Posterior cingulate gyrus (tissue), 11 donors: ENCODE measurements around the gene PRKCB.

Source experiments
- DNase-seq, 10 donors: peaks; one replicate each; pipeline versions ENCODE4 v3.0.0 to v3.0.0-alpha.2; 2020 to 2021; ENCODE audit warnings: mixed read lengths in 3 of 10
- intact Hi-C: fragments of 100-400 bp; cut with DNase I; formaldehyde crosslinking; loops from one replicate; pipeline ENCODE4 v1.15.1; 2023

Gene PRKCB

DNA sequence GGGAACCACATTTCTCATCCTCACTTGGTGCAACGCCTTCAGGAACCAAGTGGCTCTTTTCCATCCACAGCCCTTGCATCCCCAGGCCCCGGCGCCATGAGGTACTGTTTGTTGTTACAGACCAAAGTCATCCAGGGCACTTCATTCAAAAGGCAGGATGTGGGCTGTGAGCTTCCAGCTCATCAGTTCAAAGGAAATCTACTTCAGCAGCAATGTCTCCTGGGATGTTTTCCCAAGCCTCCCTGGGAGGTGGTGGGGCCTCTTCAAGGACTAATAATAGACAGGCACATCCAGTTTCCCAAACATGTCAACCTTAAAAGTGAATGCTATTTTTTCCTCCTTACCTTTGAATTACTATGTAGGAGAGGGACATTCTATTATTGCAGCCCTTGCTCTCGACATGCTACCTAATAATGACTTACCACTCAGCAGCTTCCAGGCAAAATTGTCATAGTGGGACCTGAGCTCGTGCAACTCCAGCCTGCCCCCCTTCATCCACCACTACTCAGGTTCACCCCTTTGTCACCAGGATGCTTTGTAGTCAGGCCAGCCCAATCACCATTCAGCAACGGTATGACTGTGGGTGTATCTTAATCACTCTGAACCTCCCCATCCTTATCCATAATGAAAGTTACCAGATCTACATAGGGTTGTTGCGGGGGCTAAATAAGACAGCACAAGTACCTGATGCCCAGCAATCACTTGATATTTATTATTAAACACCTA lies 1.7 kb upstream of the PRKCB start:
- intact Hi-C loops = no loop called here
- peak in 1 of 10 donors; percentile 71 for DNase-seq

- intact Hi-C loops = no loop called here
These were observed 258 bp downstream of the PRKCB start for GRCh38 chr16:23836078-23836403.

GRCh38 chr16:23836404-23837311 lies 875 bp downstream of the PRKCB start:
- peak; percentile 25 to 90 (median 44) for DNase-seq
- intact Hi-C loops = no loop called here

More at GRCh38 chr16:23836078-23836403, 258 bp downstream of the PRKCB start:
- DNase-seq = peak in 1 of 10 donors; percentile 69

DNA sequence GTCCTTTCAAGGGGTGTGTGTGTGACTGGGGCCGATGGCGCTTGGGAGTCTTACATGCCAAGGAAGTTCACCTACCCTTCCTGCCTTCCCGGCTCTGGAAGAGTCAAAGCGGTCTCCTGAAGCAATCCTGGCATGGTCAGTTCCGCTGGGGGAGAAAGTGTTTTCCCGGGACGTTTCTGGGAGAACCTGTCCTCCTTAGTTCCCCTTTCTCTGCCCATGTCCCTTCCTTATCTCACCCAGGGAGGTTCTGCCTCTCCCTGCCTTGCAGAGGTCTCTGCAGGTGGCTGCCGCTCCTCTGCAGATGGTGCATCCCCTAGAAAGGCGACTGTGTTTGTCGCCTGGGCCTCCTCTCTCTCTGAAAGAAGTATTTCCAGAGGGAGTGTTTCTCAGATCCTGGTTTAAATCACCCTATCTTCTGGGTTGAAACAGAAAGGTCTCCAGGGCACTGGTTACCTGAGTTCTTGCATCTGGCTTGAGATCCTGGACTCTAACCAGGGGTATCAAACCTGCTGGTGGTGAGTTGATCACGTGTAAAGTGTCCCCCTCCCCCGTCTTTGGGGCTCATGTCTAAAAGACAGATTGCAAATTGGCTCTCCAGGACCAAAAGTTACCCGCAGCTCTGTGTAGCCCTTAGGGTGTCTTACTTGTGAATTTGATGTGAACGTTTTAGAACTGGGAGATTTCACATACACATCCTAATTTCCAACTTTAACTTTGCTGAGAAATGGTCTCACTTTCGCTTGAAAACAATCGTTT lies 1.9 kb downstream of the PRKCB start:
- intact Hi-C loops = no loop called here

DNA sequence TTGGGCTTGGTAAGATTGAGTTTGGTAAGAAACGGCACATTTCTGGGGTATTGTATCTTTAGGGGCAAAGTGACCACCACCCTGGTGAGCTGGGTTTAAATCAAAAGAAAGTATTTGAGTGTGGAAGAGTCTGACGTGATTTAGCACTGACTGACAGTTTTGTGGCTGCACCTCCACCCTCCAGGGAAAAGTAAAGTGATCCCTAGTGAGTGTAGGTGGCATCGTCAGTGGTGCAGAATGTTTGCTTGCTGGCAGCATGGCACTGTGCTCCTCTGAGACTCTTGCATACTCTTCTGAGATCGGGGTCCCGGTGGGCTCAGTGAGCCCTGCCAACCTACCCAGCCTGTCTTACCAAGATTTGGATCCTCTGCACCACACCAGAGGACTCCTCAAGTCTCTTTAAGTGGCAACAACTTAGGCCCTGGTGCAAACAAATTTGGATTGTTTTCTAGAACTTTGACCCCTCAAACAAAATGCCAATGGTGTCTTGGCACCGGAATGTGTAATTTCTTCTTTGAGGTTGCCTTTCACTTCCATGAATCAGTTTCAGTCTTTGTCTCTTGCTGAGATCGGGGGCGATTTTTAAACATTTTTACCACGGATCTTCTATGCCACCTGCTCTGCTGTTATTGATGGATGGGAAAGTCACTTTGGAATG lies 2.8 kb downstream of the PRKCB start:
- intact Hi-C loops = no loop called here
- DNase-seq = peak in 1 of 10 donors; percentile 13

More for the DNA sequence above, 1.9 kb downstream of the PRKCB start:
- peak in 1 of 10 donors; percentile 54 for DNase-seq

DNA sequence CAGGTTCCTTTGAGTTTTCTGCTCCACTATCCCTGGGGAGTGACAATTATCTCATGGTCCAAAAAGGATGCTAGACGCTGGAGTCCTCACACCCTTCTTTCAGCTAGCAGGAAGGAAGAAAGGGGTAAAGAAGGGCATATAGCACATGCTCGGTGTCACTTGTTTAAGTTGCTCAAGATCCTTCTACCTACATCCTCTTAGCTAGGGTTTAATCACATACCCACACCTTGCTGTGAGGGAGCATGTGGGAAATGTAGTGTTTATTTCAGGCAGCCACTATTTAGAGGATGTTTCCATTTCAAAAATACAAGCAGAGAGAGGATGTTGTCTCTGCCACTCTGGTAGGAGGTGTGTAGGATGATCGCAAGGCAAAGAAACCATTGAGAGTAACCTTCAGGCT lies 4.5 kb downstream of the PRKCB start:
- intact Hi-C loops = no loop called here
- no peak for DNase-seq

GRCh38 chr16:23842137-23842600 lies 6.4 kb downstream of the PRKCB start:
- intact Hi-C loops = no loop called here
- no peak for DNase-seq

DNA sequence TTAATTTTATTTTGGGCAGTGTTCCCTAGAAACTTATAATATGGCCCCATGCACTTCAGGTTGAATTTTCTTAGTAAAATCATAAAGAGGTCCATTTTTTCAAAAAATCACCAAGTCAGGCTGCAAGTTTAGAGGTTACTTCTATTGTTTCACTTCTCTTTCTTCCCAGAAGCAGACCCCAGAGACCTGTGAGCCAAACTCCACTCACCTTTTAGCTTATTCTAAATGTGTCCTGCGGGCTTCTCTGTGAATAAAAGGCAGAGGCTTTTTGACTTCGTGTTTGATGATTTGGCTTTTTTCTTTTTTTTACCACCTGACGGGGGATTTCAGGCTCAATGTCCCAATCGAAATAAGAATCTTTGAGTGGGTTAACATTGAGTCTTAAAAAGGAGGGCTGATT lies 7.4 kb downstream of the PRKCB start:
- intact Hi-C loops = no loop called here
- DNase-seq = no peak

GRCh38 chr16:23847251-23847650 lies 11.5 kb downstream of the PRKCB start:
- intact Hi-C loops = no loop called here

GRCh38 chr16:23847948-23848347 lies 12.2 kb downstream of the PRKCB start:
- intact Hi-C loops = no loop called here

More at GRCh38 chr16:23847251-23847650, 11.5 kb downstream of the PRKCB start:
- DNase-seq = no peak

GRCh38 chr16:23848958-23849357 lies 13.2 kb downstream of the PRKCB start:
- intact Hi-C loops = no loop called here
- DNase-seq = no peak

More at GRCh38 chr16:23847948-23848347, 12.2 kb downstream of the PRKCB start:
- DNase-seq = peak in 2 of 10 donors; percentile 24 to 82

DNA sequence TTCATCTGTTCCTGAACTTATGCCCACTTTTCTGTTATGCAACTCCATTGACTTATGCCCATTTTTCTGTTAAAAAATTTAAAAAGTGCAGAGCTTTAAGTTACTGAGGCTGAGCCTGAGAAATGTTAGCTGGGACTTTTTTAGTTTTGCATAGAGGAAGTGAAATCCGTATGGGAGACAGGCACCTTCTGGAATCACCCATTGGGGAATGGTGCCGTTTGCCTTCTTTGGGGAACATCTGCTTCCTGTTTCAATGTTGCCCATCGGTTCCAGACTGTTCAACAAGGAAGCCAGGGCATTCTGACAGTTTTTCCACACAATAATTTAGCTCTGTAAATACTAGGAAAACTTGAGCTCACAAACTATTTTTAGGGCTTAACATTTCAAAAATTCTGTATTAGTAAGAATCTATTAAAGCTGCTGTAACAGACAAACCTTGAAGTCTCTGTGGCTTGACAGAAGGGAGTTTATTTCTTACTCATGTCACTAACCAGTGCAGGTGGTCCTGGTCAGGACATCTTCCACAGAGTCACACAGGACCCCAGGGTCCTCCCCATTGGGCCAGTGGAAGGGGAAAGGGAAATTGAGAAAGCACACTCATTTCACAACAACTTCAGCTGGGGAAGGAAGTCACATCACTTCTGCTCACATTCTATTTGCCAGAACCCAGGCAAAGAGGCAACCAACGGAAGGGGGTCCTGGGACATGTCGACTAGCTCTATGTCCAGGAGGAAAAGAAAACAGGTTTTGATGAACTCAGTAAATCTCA lies 17.2 kb downstream of the PRKCB start:
- intact Hi-C loops = no loop called here
- no peak for DNase-seq

- DNase-seq = no peak
- intact Hi-C loops = no loop called here
These were observed 19.2 kb downstream of the PRKCB start for GRCh38 chr16:23855010-23855409.

GRCh38 chr16:23856251-23856709 lies 20.5 kb downstream of the PRKCB start:
- intact Hi-C loops = no loop called here

DNA sequence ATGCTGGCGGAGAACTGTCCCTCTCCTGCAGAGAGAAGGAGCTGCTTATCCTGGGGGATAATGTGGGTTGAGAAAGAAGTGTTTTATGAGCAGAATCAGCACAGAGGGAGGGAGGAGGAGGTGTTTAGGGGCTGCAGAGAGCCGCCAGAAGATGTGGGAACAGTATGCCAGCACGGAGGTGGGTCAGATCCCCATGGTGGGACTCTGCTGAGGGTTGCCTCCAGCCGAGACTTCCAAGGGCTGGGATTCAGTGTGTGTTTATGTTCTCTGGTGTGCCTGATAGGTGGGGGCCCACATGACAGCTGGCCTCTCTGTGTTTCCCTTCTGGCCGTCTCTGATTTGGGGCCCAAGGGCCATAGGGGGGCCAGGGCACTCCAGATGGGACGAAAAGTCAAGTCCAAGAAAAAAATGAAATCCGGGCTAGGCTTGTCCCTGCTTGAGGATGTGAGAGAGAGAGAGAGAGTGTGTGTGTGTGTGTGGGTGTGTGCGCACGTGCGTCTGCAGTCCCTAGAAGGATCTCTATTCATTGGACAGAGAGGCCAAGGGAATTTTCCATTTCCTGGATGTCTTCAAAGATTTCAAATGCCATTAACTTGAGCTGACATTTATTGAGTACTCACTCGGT lies 21.6 kb downstream of the PRKCB start:
- intact Hi-C loops = no loop called here
- peak in 3 of 10 donors; percentile 18 to 67 (median 27) for DNase-seq

More at GRCh38 chr16:23856251-23856709, 20.5 kb downstream of the PRKCB start:
- DNase-seq = no peak

DNA sequence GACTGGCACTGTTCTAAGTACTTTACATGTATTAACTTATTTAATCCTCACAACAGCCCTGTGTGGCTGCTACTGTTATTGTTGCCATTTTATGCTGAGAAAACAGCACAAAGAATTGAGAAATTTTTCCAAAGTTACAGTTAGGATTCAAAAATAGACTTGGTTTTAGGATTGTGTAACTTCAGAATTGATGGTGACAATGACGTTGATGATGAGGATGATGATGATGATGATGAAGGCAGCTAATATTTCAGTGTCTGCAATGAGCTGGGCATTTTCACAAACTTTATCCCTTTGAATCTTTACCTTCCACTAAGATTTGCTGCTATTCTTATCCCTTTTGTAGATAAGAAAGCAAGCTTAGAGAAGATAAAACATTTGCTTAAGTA lies 22.1 kb downstream of the PRKCB start:
- intact Hi-C loops = no loop called here
- no peak for DNase-seq

DNA sequence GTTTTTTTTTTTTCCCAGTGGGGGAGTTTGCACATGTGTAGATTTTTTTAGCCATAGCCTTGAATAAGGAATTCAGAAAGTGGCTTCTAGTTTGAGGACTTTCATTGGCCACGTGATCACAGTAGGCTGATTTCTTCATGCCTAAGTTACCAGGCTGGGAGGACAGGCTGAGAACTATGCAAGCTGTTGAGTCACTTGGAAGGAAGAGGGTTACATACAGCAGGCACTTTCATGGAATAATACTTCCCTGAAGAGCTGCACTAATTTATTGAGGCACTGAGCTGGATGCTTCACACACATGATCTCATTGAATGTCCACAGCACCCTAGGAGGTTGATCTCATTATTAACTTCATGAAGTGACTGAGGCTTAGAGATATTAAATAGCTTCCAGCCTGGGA lies 22.8 kb downstream of the PRKCB start:
- intact Hi-C loops = no loop called here

GRCh38 chr16:23859713-23860269 lies 24.0 kb downstream of the PRKCB start:
- DNase-seq = no peak
- intact Hi-C loops = no loop called here

More for the DNA sequence above, 22.8 kb downstream of the PRKCB start:
- no peak for DNase-seq
